Cardiac muscle cell (in vitro differentiated cells and primary cell): ENCODE results near the gene ADAM11. TPM values are rescaled to one million over a fixed set of nuclear protein-coding genes. Genes with fewer than 3 reads are reported as not detected.

ENCODE experiments used
- DNase-seq, 2 donors: peaks; one replicate each; pipeline versions ENCODE4 v3.0.0 to v3.0.0-alpha.2; 2010 to 2017; ENCODE audit warnings: low read depth in 1 of 2, low spot score in 1 of 2
- H3K27ac ChIP-seq: fragments of 200-600 bp; sonication (generic); 2 replicates; pipeline ENCODE4 v1.5.1; 2016
- H3K27me3 ChIP-seq: fragments of 200-600 bp; sonication (generic); 2 replicates; pipeline ENCODE4 v1.6.0; 2016; ENCODE audit warnings: control low read depth
- H3K36me3 ChIP-seq: fragments of 200-600 bp; sonication (generic); 2 replicates; pipeline ENCODE4 v1.5.1; 2016; ENCODE audit warnings: control low read depth
- H3K4me1 ChIP-seq: fragments of 200-600 bp; sonication (generic); 2 replicates; pipeline ENCODE4 v1.8.1; 2017; ENCODE audit warnings: low read depth, mild to moderate bottlenecking, mixed run types
- H3K4me3 ChIP-seq: fragments of 200-600 bp; sonication (generic); 2 replicates; pipeline ENCODE4 v1.5.1; 2016; ENCODE audit warnings: mild to moderate bottlenecking
- H3K9me3 ChIP-seq: fragments of 200-600 bp; sonication (generic); 2 replicates; pipeline ENCODE4 v1.5.1; 2017; ENCODE audit warnings: low read depth, mild to moderate bottlenecking, control low read depth
- polyA plus RNA-seq: library from polyadenylated mRNA; unstranded; fragments of >200 nt; fragmentation: Nextera tagmentation; extraction: Ambion mirVana; gene quantifications from 2 replicates; pipeline ENCODE4 v1.2.1, GENCODE V29; 2016
- total RNA-seq: library from RNA; depleted of rRNA; stranded (reverse); fragments of >200 nt; gene quantifications from 2 replicates; pipeline ENCODE4 v1.2.3, GENCODE V29; 2016
- TF ChIP-seq, protein P1 (sequence below): IDR thresholded peaks from 2 replicates; pipeline ENCODE4 v1.5.1; 2012; ENCODE audit warnings: low read depth, mild to moderate bottlenecking, low read length

Gene ADAM11
- total and polyA plus RNA-seq, 2 experiments from 2014 or later = 22.3 to 116 TPM

DNA sequence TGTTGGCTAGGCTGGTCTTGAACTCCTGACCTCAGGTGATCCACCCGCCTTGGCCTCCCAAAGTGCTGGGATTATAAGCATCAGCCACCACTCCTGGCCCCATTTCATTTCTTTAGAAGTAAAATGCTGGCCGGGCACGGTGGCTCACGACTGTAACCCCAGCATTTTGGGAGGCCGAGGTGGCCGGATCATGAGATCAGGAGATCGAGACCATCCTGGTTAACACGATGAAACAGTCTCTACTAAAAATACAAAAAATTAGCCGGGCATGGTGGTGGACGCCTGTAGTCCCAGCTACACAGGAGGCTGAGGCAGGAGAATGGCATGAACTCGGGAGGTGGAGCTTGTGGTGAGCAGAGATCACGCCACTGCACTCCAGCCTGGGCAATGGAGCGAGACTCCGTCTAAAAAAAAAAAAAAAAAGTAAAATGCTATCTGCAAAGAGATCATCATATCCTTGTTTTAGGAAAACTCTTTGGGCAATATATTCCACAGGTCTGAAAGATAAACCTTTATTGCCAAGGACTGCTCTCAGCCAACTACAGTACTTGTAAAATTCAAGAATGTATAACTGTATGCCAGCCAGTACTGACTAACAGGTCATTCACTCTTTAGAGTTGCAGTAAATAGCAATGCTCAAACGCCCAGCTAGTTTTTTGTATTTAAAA is 67.5 kb downstream of the ADAM11 start:
- no peak for DNase-seq
- Histone ChIP-seq H3K36me3 (no peaks in the 10 kb centered on the region), H3K4me1 (peaks cover 14% of the 10 kb centered on the region), H3K9me3 (no peaks in the 10 kb centered on the region), H3K27ac (no peak overlapping the region), H3K27me3 (no peaks in the 10 kb centered on the region), H3K4me3 (no peak overlapping the region)
- TF ChIP-seq, protein P1, sequence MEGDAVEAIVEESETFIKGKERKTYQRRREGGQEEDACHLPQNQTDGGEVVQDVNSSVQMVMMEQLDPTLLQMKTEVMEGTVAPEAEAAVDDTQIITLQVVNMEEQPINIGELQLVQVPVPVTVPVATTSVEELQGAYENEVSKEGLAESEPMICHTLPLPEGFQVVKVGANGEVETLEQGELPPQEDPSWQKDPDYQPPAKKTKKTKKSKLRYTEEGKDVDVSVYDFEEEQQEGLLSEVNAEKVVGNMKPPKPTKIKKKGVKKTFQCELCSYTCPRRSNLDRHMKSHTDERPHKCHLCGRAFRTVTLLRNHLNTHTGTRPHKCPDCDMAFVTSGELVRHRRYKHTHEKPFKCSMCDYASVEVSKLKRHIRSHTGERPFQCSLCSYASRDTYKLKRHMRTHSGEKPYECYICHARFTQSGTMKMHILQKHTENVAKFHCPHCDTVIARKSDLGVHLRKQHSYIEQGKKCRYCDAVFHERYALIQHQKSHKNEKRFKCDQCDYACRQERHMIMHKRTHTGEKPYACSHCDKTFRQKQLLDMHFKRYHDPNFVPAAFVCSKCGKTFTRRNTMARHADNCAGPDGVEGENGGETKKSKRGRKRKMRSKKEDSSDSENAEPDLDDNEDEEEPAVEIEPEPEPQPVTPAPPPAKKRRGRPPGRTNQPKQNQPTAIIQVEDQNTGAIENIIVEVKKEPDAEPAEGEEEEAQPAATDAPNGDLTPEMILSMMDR = no peak

DNA sequence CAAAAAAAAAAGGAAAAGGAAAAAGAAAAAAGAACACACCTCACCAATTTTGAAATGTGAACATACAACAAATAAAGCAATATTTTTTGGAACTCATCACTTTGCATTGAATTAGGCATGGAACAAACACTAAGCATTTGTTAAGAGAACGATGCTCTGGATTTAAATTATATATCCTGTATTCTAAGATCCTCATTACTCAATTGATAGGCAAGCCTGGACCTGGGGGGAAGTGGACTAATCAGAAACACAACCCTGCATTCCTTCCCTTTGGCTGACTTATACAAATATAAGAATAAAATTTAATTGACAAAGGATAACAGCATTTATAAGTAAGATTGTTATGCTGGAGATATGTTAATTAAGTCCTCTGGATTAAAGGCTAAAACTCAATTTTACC is 69.1 kb downstream of the ADAM11 start:
- H3K9me3 ChIP-seq = no peaks in the 10 kb centered on the region
- H3K27ac ChIP-seq = no peak overlapping the region
- no peaks in the 10 kb centered on the region for H3K27me3 ChIP-seq
- H3K4me1 ChIP-seq = peaks cover 16% of the 10 kb centered on the region
- DNase-seq = no peak
- peak overlapping the region; percentile 96 for H3K4me3 ChIP-seq
- TF ChIP-seq, protein P1 = no peak
- H3K36me3 ChIP-seq = no peaks in the 10 kb centered on the region

DNA sequence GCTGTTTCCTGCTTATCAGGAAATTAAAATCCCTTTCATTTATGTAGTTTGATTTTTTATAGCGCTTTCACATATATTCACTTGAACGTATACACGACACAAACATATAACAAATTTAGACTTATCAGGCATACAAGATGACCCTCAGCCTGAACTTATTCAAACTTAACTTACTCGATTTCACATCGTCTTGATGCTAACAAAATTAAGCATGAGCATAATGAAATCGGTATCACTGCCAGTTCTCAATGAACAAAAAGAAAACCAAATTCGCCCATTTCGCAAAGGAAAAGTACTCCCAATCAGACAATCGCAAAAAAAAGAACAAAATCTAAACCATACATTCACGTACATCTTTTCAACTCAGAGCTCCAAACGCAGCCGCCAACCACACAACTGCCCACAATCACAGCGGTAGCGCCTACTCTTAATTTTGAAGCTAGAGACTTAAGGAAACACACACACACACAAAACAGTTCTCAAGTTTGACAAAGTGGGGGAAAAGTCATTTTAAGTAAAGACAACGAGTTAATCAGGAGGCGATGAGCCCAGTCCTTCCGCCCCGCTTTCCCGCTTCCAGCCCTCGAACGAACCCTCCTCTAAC is 70.2 kb downstream of the ADAM11 start:
- H3K4me1 ChIP-seq = peaks cover 16% of the 10 kb centered on the region
- peak in 1 of 2 donors; percentile 45 for DNase-seq
- no peaks in the 10 kb centered on the region for H3K27me3 ChIP-seq
- peak overlapping the region; percentile 82 for H3K27ac ChIP-seq
- no peaks in the 10 kb centered on the region for H3K36me3 ChIP-seq
- H3K9me3 ChIP-seq = no peaks in the 10 kb centered on the region
- H3K4me3 ChIP-seq = peak overlapping the region; percentile 96
- TF ChIP-seq, protein P1 = no peak

DNA sequence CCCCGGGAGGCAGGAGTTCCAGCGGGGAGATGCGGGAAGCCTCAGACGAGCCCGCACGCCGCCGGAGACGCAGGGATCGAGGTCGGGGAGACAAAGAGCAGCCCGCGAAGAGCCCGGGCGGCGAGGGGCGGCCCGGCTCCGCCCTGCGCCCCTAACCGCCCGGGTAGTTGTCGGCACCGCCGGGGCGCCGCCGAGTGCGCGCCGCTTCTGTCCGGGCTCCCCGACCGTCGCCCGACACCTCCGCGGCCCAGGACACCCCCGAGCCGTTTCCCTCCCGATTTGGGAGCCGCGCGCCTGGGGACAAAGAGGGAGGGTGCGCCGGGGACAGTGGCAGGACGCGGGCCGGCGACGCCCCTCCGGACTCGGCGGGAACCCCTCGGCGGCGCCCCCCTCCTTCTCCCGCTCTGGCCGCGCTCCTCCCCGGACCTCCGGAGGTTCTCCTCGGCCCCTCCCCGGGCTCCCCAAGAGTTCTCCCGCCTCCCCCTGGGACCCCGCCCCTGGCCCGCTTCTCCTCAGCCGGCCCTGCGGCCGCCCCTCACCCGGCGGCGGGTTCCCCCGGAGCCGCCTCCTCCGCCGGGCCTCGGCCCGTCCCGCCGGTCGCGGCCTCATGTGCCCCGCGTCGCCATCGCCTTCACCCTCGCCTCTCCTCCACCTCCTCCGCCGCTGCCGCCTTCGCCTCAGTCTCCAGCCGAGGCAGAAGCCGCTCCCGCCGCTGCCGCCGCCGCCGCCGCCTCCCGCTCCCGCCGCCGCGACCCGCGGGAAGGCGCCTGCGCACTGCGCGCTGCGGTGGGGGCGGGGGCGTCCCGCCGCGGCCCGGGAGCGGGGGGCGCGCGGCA is 71.0 kb downstream of the ADAM11 start, which contains the start of gene GJC1:
TSS of gene GJC1 (minus strand) at position 765 of the 836 bp plus-strand sequence. CDS start 24,470 bp downstream, outside the sequence.
- peak; percentile 41 to 61 for DNase-seq
- peak within 1 kb of the TSS; percentile 96 for H3K4me3 ChIP-seq
- peaks cover 16% of the 10 kb centered on the region for H3K4me1 ChIP-seq
- no peaks in the 10 kb centered on the region for H3K36me3 ChIP-seq
- no peaks in the 10 kb centered on the region for H3K9me3 ChIP-seq
- peak within 1 kb of the TSS; percentile 82 for H3K27ac ChIP-seq
- TF ChIP-seq, protein P1 = no peak
- H3K27me3 ChIP-seq = no peaks in the 10 kb centered on the region

DNA sequence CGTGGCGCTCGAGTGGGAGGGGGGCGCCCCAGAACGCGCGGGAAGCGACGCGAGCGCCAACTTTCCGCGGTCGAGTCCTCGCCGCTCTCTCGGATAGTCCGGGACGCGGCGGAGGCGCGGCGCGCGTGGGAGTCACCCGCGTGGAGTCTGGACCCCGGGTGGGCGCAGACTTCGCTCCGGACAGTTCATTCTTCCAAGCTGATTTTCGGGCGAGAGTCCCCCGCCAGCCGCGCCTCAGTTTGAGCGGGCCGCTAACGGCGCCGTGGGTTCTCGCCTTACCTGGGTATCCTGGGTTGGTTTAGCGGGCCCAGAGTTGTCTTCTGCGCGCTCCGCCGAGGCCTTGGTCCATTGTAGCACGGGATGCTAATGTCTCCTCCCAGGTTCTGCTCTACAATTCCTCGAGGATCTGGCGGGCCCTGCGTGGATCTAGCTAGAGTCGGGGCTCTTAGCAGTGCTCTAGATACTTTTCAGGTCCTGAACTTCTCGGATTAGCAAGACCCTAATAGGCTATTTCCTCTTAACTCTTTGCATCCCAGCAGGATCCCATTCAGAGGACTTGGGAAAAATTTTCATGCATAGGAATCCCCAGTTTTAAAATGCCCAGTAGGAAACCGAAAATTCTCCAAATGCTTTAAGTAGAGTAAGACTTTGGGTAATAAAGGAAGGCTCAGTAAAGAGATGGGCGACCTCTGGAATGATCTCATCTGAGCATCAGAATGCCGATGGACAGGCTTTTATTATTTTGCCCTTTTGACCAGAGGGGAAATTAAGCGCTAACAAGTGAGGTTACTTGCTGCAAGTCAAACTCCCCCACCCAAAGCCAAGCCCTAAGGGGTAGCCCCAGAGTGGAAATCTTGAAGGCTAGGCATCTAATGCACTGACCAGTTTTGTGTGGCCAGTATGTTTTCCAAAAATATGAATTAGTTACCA is 71.8 kb downstream of the ADAM11 start:
- Histone ChIP-seq H3K9me3 (no peaks in the 10 kb centered on the region), H3K4me1 (peaks cover 16% of the 10 kb centered on the region), H3K36me3 (no peaks in the 10 kb centered on the region), H3K27me3 (no peaks in the 10 kb centered on the region), H3K4me3 (peak overlapping the region; percentile 96), H3K27ac (peak overlapping the region; percentile 82)
- TF ChIP-seq, protein P1 = no peak
- peak; percentile 52 to 53 for DNase-seq
